H9 (cell line): ENCODE measurements around the gene C2orf72. TPM values are rescaled to one million over a fixed set of nuclear protein-coding genes. Genes with fewer than 3 reads are reported as not detected.

ENCODE experiments used
- DNase-seq: peaks from one replicate; pipeline ENCODE4 v3.0.0-alpha.2; 2017
- H2AFZ ChIP-seq: one replicate; pipeline ENCODE4 v1.6.1; 2013; ENCODE audit warnings: mild to moderate bottlenecking, low read length, control low read depth, moderate library complexity
- H2AK5ac ChIP-seq: 2 replicates; pipeline ENCODE4 v1.6.1; 2013; ENCODE audit warnings: low read length, control low read depth, mixed read lengths; ENCODE audit not compliant: insufficient read length
- H2BK120ac ChIP-seq: one replicate; pipeline ENCODE4 v1.6.1; 2013; ENCODE audit warnings: low read depth, mild to moderate bottlenecking, low read length, control low read depth, inconsistent platforms; ENCODE audit not compliant: poor library complexity, severe bottlenecking
- H2BK12ac ChIP-seq: 2 replicates; pipeline ENCODE4 v1.6.1; 2013; ENCODE audit warnings: low read length, control low read depth, mixed read lengths, low read depth; ENCODE audit not compliant: insufficient read length
- H2BK15ac ChIP-seq: 2 replicates; pipeline ENCODE4 v1.6.1; 2013; ENCODE audit warnings: low read depth, low read length, control low read depth
- H2BK20ac ChIP-seq: one replicate; pipeline ENCODE4 v1.6.1; 2013; ENCODE audit warnings: low read depth, mild to moderate bottlenecking, low read length, control low read depth, inconsistent platforms; ENCODE audit not compliant: poor library complexity, severe bottlenecking
- H2BK5ac ChIP-seq: 2 replicates; pipeline ENCODE4 v1.6.1; 2013; ENCODE audit warnings: low read length, control low read depth, mixed read lengths; ENCODE audit not compliant: insufficient read length
- H3K14ac ChIP-seq: 2 replicates; pipeline ENCODE4 v1.6.1; 2013; ENCODE audit warnings: low read length, control low read depth; ENCODE audit not compliant: insufficient read depth
- H3K18ac ChIP-seq: 2 replicates; pipeline ENCODE4 v1.6.1; 2013; ENCODE audit warnings: low read depth, mild to moderate bottlenecking, mixed read lengths, low read length, control low read depth; ENCODE audit not compliant: insufficient read length
- H3K23ac ChIP-seq: 2 replicates; pipeline ENCODE4 v1.6.1; 2013; ENCODE audit warnings: low read length, control low read depth, mixed read lengths, low read depth; ENCODE audit not compliant: insufficient read length
- H3K23me2 ChIP-seq: 2 replicates; pipeline ENCODE4 v1.6.1; 2013; ENCODE audit warnings: low read depth, mild to moderate bottlenecking, mixed read lengths, low read length, control low read depth; ENCODE audit not compliant: insufficient read length, poor library complexity, severe bottlenecking
- H3K27ac ChIP-seq: 2 replicates; pipeline ENCODE4 v1.5.1; 2013; ENCODE audit warnings: low read length, control low read depth, mixed read lengths, low read depth; ENCODE audit not compliant: insufficient read length
- H3K27me3 ChIP-seq: 2 replicates; pipeline ENCODE4 v1.6.1; 2013; ENCODE audit warnings: low read length, control low read depth, inconsistent platforms; ENCODE audit not compliant: insufficient read depth
- H3K4ac ChIP-seq: 2 replicates; pipeline ENCODE4 v1.6.1; 2013; ENCODE audit warnings: low read depth, mild to moderate bottlenecking, control low read depth, inconsistent platforms, low read length, moderate library complexity
- H3K4me1 ChIP-seq: 2 replicates; pipeline ENCODE4 v1.6.1; 2013; ENCODE audit warnings: low read length, control low read depth, inconsistent platforms; ENCODE audit not compliant: insufficient read depth
- H3K4me2 ChIP-seq: 2 replicates; pipeline ENCODE4 v1.6.1; 2013; ENCODE audit warnings: low read length, control low read depth, mixed read lengths; ENCODE audit not compliant: insufficient read length, insufficient read depth
- H3K56ac ChIP-seq: 2 replicates; pipeline ENCODE4 v1.6.1; 2013; ENCODE audit warnings: low read depth, mild to moderate bottlenecking, mixed read lengths, low read length, control low read depth; ENCODE audit not compliant: insufficient read length
- H3K79me1 ChIP-seq: 2 replicates; pipeline ENCODE4 v1.6.1; 2013; ENCODE audit warnings: low read depth, mild to moderate bottlenecking, moderate library complexity, low read length, control low read depth, inconsistent platforms; ENCODE audit not compliant: insufficient read depth, poor library complexity, severe bottlenecking
- H3K79me2 ChIP-seq: 2 replicates; pipeline ENCODE4 v1.6.1; 2013; ENCODE audit warnings: low read length, control low read depth, inconsistent platforms; ENCODE audit not compliant: insufficient read depth
- H3K9ac ChIP-seq: 2 replicates; pipeline ENCODE4 v1.6.1; 2013; ENCODE audit warnings: low read length, control low read depth, mixed read lengths; ENCODE audit not compliant: insufficient read length; ENCODE audit errors: extremely low read depth
- H3K9me3 ChIP-seq: one replicate; pipeline ENCODE4 v1.6.1; 2013; ENCODE audit warnings: low read depth, low read length, inconsistent platforms; ENCODE audit not compliant: control insufficient read depth
- H3T11ph ChIP-seq: one replicate; pipeline ENCODE4 v1.6.1; 2013; ENCODE audit warnings: mild to moderate bottlenecking, low read length, control low read depth, inconsistent platforms
- H4K20me1 ChIP-seq: one replicate; pipeline ENCODE4 v1.6.1; 2013; ENCODE audit not compliant: control insufficient read depth, insufficient read length, insufficient read depth
- H4K5ac ChIP-seq: 2 replicates; pipeline ENCODE4 v1.6.1; 2013; ENCODE audit warnings: low read depth, mild to moderate bottlenecking, mixed read lengths, low read length, control low read depth; ENCODE audit not compliant: insufficient read length
- H4K8ac ChIP-seq: replicated peaks from 2 replicates; pipeline ENCODE4 v1.6.1; 2013; ENCODE audit warnings: low read length, control low read depth, mixed read lengths, low read depth; ENCODE audit not compliant: insufficient read length
- H4K91ac ChIP-seq: 2 replicates; pipeline ENCODE4 v1.6.1; 2013; ENCODE audit warnings: low read depth, mild to moderate bottlenecking, moderate library complexity, mixed read lengths, low read length, control low read depth; ENCODE audit not compliant: insufficient read length
- H3K27ac Mint-ChIP-seq, 3 experiments: 2 replicates in 2 of 3; 3 replicates in 1 of 3; pipeline ENCODE4 v1.8.0; 2020 to 2021; ENCODE audit warnings: mixed read lengths in 3 of 3, mild to moderate bottlenecking in 1 of 3, moderate library complexity in 1 of 3
- H3K27me3 Mint-ChIP-seq: 2 replicates; pipeline ENCODE4 v1.8.0; 2021; ENCODE audit warnings: low read depth, mild to moderate bottlenecking, moderate library complexity, mixed read lengths
- H3K36me3 Mint-ChIP-seq, 3 experiments: 2 replicates in 2 of 3; 3 replicates in 1 of 3; pipeline ENCODE4 v1.8.0; 2020 to 2021; ENCODE audit warnings: low read depth in 3 of 3, mixed read lengths in 3 of 3; ENCODE audit not compliant: insufficient read depth in 1 of 3
- H3K4me1 Mint-ChIP-seq, 2 experiments: 2 replicates each; pipeline ENCODE4 v1.8.0; 2020; ENCODE audit warnings: mixed read lengths in 2 of 2
- H3K4me3 Mint-ChIP-seq, 2 experiments: 2 replicates in 1 of 2; 3 replicates in 1 of 2; pipeline ENCODE4 v1.8.0; 2020 to 2021; ENCODE audit warnings: mild to moderate bottlenecking in 2 of 2, mixed read lengths in 2 of 2, moderate library complexity in 1 of 2
- H3K9me3 Mint-ChIP-seq, 2 experiments: 2 replicates in 1 of 2; 3 replicates in 1 of 2; pipeline ENCODE4 v1.8.0; 2020; ENCODE audit warnings: mild to moderate bottlenecking in 2 of 2, mixed read lengths in 2 of 2, moderate library complexity in 1 of 2
- WGBS: extraction: QIAGEN DNeasy Blood & Tissue Kit; methylation state at CpG from one replicate; pipeline ENCODE4 v1.1.7; 2013; ENCODE audit warnings: missing lambda C conversion rate, low lambda C conversion rate, mixed read lengths; ENCODE audit not compliant: insufficient read length; ENCODE audit errors: extremely low coverage; 5-methylcytosine and 5-hydroxymethylcytosine counted together
- total RNA-seq: library from RNA; stranded (reverse); gene quantifications from 2 replicates; pipeline ENCODE4 v1.2.1, GENCODE V29; 2021
- TF ChIP-seq, protein P1 (sequence below): fragments of 200-600 bp; sonication (generic); conservative IDR thresholded peaks from 3 replicates; pipeline ENCODE4 v1.8.0; 2021; ENCODE audit warnings: antibody characterized with exemption, mild to moderate bottlenecking

The C2orf72 gene
- total RNA-seq, 1 experiment from 2014 or later: 1.0 TPM

DNA sequence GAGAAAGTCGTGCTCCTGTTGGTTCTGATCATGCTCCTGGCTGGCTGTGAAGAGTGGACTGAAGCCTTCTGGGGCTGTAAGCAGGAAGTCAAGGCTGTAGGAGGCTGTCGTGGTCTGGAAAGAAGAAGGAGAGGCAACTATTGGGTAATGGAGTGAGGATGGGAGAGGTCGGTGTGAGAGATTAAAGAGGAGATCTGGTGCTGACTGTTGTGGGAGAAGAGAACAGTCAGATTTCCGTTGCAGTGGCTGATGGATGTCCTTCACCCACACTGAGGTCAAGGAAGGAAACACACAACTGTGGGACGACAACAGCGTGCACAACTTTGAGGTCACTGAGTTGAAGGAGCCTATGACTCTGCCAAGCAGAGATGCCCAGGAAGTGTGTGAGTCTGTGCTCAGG, 16.5 kb downstream of the C2orf72 start:
- peaks cover 20 to 28% of the 10 kb centered on the region in 2 experiments for H3K4me1 Mint-ChIP-seq
- H3T11ph ChIP-seq: no peak overlapping the region
- no peak overlapping the region for H4K8ac ChIP-seq
- no peak overlapping the region for H3K27ac ChIP-seq
- no peak overlapping the region for H2BK5ac ChIP-seq
- no peak overlapping the region for H2AFZ ChIP-seq
- peaks cover 1% of the 10 kb centered on the region; the same call in 1 of the 2 replicates for H3K27me3 ChIP-seq
- H3K27me3 Mint-ChIP-seq: peaks cover 58% of the 10 kb centered on the region
- no peak overlapping the region for H2BK120ac ChIP-seq
- H3K23me2 ChIP-seq: peaks cover 6% of the 10 kb centered on the region
- 100% methylated on average over 1 of the region's 6 CpGs for WGBS
- H3K79me2 ChIP-seq: peaks cover 17% of the 10 kb centered on the region; the same call in 1 of the 2 replicates
- no peak overlapping the region for H4K91ac ChIP-seq
- no peak overlapping the region for H3K4me2 ChIP-seq
- H4K20me1 ChIP-seq: no peaks in the 10 kb centered on the region
- H3K9me3 ChIP-seq: no peaks in the 10 kb centered on the region
- H3K23ac ChIP-seq: no peak overlapping the region
- no peak overlapping the region for H3K4ac ChIP-seq
- H3K14ac ChIP-seq: no peak overlapping the region
- H3K56ac ChIP-seq: no peak overlapping the region
- H3K4me3 Mint-ChIP-seq: no peak overlapping the region
- H3K27ac Mint-ChIP-seq: no peak overlapping the region; a peak in 1 of 7 replicates
- no peaks in the 10 kb centered on the region for H3K4me1 ChIP-seq
- no peak overlapping the region for H3K18ac ChIP-seq
- H2BK12ac ChIP-seq: no peak overlapping the region
- no peak overlapping the region for H2AK5ac ChIP-seq
- DNase-seq: no peak
- H3K9me3 Mint-ChIP-seq: no peaks in the 10 kb centered on the region; a peak in 1 of 5 replicates
- TF ChIP-seq, protein P1, sequence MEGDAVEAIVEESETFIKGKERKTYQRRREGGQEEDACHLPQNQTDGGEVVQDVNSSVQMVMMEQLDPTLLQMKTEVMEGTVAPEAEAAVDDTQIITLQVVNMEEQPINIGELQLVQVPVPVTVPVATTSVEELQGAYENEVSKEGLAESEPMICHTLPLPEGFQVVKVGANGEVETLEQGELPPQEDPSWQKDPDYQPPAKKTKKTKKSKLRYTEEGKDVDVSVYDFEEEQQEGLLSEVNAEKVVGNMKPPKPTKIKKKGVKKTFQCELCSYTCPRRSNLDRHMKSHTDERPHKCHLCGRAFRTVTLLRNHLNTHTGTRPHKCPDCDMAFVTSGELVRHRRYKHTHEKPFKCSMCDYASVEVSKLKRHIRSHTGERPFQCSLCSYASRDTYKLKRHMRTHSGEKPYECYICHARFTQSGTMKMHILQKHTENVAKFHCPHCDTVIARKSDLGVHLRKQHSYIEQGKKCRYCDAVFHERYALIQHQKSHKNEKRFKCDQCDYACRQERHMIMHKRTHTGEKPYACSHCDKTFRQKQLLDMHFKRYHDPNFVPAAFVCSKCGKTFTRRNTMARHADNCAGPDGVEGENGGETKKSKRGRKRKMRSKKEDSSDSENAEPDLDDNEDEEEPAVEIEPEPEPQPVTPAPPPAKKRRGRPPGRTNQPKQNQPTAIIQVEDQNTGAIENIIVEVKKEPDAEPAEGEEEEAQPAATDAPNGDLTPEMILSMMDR: no peak
- H2BK20ac ChIP-seq: no peak overlapping the region
- no peak overlapping the region for H2BK15ac ChIP-seq
- H4K5ac ChIP-seq: no peak overlapping the region
- no peaks in the 10 kb centered on the region for H3K79me1 ChIP-seq
- no peaks in the 10 kb centered on the region; a peak in 1 of 7 replicates for H3K36me3 Mint-ChIP-seq
- no peak overlapping the region for H3K9ac ChIP-seq
